Measurements from ENCODE around the gene METTL14. TPM values are rescaled to one million over a fixed set of nuclear protein-coding genes. Genes with fewer than 3 reads are reported as not detected.

METTL14 gene
- total RNA-seq, 1 experiment from 2014 or later, result 51.1 TPM

DNA sequence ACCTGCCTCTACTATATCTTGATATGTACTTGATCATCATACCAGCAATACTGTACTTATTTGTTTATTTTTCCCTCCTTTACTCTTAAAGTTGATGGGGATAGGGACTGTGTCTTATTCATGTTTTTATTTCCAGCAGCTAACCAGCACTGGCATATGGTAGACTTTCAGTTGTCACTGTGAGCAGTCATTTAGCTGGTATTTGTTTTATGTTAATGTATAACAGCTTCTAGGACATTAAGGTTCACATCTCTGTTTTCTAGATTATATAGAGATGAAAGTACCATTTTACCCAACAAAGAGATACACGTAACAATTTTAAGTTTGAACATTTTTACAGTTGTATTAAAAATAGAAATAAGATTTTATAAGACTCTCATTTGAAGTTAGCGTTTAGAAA, 17.9 kb downstream of the METTL14 start:
- H3K4me3 Mint-ChIP-seq, result no peak overlapping the region
- H3K4me1 Mint-ChIP-seq, result no peaks in the 10 kb centered on the region
- H3K27ac Mint-ChIP-seq, result no peak overlapping the region
- ATAC-seq, result no peak
- H3K9me3 Mint-ChIP-seq, result no peaks in the 10 kb centered on the region
- peaks cover 47% of the 10 kb centered on the region for H3K36me3 Mint-ChIP-seq
- H3K27me3 Mint-ChIP-seq (ENCODE audit: low read depth), result no peaks in the 10 kb centered on the region
- ChIA-PET CTCF (no interaction called here), POLR2A (no interaction called here)
- DNase-seq (ENCODE audit: low spot score), result no peak
- TF ChIP-seq, protein P1, sequence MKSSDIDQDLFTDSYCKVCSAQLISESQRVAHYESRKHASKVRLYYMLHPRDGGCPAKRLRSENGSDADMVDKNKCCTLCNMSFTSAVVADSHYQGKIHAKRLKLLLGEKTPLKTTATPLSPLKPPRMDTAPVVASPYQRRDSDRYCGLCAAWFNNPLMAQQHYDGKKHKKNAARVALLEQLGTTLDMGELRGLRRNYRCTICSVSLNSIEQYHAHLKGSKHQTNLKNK (CRISPR knock-in tag; IDR thresholded peaks at IDR 0.05), result no peak
- TF ChIP-seq ELF4 (CRISPR knock-in tag; IDR thresholded peaks at IDR 0.05; ENCODE audit: low read depth) (no peak), MXD4 (CRISPR knock-in tag; IDR thresholded peaks at IDR 0.05; ENCODE audit: borderline replicate concordance) (no peak), FOXK1 (CRISPR knock-in tag; IDR thresholded peaks at IDR 0.05) (no peak), TCF7 (CRISPR knock-in tag; IDR thresholded peaks at IDR 0.05; ENCODE audit: low read depth) (no peak), EMX1 (CRISPR knock-in tag; IDR thresholded peaks at IDR 0.05) (no peak), GRHL2 (CRISPR knock-in tag; IDR thresholded peaks at IDR 0.05; ENCODE audit: insufficient replicate concordance, severe bottlenecking) (no peak), KAT7 (CRISPR knock-in tag; IDR thresholded peaks at IDR 0.05; ENCODE audit: borderline replicate concordance) (no peak)
- TF ChIP-seq, protein P2, sequence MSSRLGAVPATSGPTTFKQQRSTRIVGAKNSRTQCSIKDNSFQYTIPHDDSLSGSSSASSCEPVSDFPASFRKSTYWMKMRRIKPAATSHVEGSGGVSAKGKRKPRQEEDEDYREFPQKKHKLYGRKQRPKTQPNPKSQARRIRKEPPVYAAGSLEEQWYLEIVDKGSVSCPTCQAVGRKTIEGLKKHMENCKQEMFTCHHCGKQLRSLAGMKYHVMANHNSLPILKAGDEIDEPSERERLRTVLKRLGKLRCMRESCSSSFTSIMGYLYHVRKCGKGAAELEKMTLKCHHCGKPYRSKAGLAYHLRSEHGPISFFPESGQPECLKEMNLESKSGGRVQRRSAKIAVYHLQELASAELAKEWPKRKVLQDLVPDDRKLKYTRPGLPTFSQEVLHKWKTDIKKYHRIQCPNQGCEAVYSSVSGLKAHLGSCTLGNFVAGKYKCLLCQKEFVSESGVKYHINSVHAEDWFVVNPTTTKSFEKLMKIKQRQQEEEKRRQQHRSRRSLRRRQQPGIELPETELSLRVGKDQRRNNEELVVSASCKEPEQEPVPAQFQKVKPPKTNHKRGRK (CRISPR knock-in tag; IDR thresholded peaks at IDR 0.05; ENCODE audit: borderline replicate concordance), result no peak
- TF ChIP-seq, protein P3, sequence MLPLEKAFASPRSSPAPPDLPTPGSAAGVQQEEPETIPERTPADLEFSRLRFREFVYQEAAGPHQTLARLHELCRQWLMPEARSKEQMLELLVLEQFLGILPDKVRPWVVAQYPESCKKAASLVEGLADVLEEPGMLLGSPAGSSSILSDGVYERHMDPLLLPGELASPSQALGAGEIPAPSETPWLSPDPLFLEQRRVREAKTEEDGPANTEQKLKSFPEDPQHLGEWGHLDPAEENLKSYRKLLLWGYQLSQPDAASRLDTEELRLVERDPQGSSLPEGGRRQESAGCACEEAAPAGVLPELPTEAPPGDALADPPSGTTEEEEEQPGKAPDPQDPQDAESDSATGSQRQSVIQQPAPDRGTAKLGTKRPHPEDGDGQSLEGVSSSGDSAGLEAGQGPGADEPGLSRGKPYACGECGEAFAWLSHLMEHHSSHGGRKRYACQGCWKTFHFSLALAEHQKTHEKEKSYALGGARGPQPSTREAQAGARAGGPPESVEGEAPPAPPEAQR (CRISPR knock-in tag; IDR thresholded peaks at IDR 0.05), result no peak
- TF ChIP-seq, protein P4, sequence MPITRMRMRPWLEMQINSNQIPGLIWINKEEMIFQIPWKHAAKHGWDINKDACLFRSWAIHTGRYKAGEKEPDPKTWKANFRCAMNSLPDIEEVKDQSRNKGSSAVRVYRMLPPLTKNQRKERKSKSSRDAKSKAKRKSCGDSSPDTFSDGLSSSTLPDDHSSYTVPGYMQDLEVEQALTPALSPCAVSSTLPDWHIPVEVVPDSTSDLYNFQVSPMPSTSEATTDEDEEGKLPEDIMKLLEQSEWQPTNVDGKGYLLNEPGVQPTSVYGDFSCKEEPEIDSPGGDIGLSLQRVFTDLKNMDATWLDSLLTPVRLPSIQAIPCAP (CRISPR knock-in tag; IDR thresholded peaks at IDR 0.05), result no peak
- TF ChIP-seq, protein P5, sequence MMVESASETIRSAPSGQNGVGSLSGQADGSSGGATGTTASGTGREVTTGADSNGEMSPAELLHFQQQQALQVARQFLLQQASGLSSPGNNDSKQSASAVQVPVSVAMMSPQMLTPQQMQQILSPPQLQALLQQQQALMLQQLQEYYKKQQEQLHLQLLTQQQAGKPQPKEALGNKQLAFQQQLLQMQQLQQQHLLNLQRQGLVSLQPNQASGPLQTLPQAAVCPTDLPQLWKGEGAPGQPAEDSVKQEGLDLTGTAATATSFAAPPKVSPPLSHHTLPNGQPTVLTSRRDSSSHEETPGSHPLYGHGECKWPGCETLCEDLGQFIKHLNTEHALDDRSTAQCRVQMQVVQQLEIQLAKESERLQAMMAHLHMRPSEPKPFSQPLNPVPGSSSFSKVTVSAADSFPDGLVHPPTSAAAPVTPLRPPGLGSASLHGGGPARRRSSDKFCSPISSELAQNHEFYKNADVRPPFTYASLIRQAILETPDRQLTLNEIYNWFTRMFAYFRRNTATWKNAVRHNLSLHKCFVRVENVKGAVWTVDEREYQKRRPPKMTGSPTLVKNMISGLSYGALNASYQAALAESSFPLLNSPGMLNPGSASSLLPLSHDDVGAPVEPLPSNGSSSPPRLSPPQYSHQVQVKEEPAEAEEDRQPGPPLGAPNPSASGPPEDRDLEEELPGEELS (CRISPR knock-in tag; IDR thresholded peaks at IDR 0.05), result no peak
- TF ChIP-seq, protein P6, sequence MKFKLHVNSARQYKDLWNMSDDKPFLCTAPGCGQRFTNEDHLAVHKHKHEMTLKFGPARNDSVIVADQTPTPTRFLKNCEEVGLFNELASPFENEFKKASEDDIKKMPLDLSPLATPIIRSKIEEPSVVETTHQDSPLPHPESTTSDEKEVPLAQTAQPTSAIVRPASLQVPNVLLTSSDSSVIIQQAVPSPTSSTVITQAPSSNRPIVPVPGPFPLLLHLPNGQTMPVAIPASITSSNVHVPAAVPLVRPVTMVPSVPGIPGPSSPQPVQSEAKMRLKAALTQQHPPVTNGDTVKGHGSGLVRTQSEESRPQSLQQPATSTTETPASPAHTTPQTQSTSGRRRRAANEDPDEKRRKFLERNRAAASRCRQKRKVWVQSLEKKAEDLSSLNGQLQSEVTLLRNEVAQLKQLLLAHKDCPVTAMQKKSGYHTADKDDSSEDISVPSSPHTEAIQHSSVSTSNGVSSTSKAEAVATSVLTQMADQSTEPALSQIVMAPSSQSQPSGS (CRISPR knock-in tag; IDR thresholded peaks at IDR 0.05; ENCODE audit: borderline replicate concordance, low read depth), result no peak

DNA sequence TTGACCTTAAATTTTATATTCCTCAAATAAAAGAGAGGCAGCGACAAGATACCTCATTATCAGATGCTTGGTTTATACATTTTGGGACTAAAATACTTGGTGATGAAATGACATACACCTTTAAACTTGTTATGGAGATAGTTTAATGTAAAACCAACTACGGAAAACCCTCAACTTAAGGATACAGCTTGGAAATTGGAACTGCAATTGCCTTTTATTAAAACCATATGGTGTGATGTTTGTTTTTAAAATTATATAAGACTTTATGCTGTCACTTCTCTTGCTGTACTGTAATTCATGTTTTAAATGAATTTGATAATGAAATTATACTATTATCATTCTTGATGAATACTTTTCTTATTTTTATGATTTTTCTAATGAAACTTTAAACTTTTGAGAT, 25.9 kb downstream of the METTL14 start:
- no peak overlapping the region for H3K4me3 Mint-ChIP-seq
- no peak for TF ChIP-seq ZBTB21 (CRISPR knock-in tag; IDR thresholded peaks at IDR 0.05; ENCODE audit: borderline replicate concordance)
- no peak for TF ChIP-seq NFYB (CRISPR knock-in tag; conservative IDR thresholded peaks at IDR 0.05; ENCODE audit: low read depth)
- no peak for TF ChIP-seq ZNF416 (CRISPR knock-in tag; IDR thresholded peaks at IDR 0.05)
- TF ChIP-seq, protein P7, sequence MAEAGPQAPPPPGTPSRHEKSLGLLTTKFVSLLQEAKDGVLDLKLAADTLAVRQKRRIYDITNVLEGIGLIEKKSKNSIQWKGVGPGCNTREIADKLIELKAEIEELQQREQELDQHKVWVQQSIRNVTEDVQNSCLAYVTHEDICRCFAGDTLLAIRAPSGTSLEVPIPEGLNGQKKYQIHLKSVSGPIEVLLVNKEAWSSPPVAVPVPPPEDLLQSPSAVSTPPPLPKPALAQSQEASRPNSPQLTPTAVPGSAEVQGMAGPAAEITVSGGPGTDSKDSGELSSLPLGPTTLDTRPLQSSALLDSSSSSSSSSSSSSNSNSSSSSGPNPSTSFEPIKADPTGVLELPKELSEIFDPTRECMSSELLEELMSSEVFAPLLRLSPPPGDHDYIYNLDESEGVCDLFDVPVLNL (CRISPR knock-in tag; IDR thresholded peaks at IDR 0.05; ENCODE audit: borderline replicate concordance, low read depth), result no peak
- TF ChIP-seq, protein P4 (CRISPR knock-in tag; IDR thresholded peaks at IDR 0.05), result no peak
- TF ChIP-seq ESRRA (CRISPR knock-in tag; IDR thresholded peaks at IDR 0.05; ENCODE audit: borderline replicate concordance), result no peak
- no peak for TF ChIP-seq NFE2L1 (CRISPR knock-in tag; IDR thresholded peaks at IDR 0.05)
- no peak for TF ChIP-seq NR1H2 (CRISPR knock-in tag; IDR thresholded peaks at IDR 0.05)
- TF ChIP-seq, protein P8, sequence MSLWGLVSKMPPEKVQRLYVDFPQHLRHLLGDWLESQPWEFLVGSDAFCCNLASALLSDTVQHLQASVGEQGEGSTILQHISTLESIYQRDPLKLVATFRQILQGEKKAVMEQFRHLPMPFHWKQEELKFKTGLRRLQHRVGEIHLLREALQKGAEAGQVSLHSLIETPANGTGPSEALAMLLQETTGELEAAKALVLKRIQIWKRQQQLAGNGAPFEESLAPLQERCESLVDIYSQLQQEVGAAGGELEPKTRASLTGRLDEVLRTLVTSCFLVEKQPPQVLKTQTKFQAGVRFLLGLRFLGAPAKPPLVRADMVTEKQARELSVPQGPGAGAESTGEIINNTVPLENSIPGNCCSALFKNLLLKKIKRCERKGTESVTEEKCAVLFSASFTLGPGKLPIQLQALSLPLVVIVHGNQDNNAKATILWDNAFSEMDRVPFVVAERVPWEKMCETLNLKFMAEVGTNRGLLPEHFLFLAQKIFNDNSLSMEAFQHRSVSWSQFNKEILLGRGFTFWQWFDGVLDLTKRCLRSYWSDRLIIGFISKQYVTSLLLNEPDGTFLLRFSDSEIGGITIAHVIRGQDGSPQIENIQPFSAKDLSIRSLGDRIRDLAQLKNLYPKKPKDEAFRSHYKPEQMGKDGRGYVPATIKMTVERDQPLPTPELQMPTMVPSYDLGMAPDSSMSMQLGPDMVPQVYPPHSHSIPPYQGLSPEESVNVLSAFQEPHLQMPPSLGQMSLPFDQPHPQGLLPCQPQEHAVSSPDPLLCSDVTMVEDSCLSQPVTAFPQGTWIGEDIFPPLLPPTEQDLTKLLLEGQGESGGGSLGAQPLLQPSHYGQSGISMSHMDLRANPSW (CRISPR knock-in tag; conservative IDR thresholded peaks at IDR 0.05; ENCODE audit: low read depth), result no peak
- H3K36me3 Mint-ChIP-seq, result peaks cover 33% of the 10 kb centered on the region
- no peaks in the 10 kb centered on the region for H3K27me3 Mint-ChIP-seq (ENCODE audit: low read depth)
- no peak for DNase-seq (ENCODE audit: low spot score)
- ATAC-seq, result no peak
- no peaks in the 10 kb centered on the region for H3K4me1 Mint-ChIP-seq
- H3K27ac Mint-ChIP-seq, result no peak overlapping the region
- no peaks in the 10 kb centered on the region for H3K9me3 Mint-ChIP-seq
- ChIA-PET POLR2A (no interaction called here), CTCF (no interaction called here)

Measured in WTC11 (cell line).